ENCODE measurements around the gene FMO2.

FMO2 gene

GRCh38 chr1:171140401-171140800, 44.7 kb upstream of the FMO2 start:
- Histone ChIP-seq H3K27me3 (ENCODE audit: insufficient read depth, poor library complexity, severe bottlenecking) (no peaks in the 10 kb centered on the region), H3K4me3 (replicated peaks; ENCODE audit: insufficient read depth, low read length) (no peak overlapping the region), H3K27ac (replicated peaks) (no peak overlapping the region)
- DNase-seq (ENCODE audit: low read depth in 1 of 2, low spot score in 1 of 2) = no peak
- no peak for TF ChIP-seq GABPA (IDR thresholded peaks at IDR 0.05; ENCODE audit: low read depth)

- no peak overlapping the region for H3K4me3 ChIP-seq (replicated peaks; ENCODE audit: insufficient read depth, low read length)
- H3K27me3 ChIP-seq (ENCODE audit: insufficient read depth, poor library complexity, severe bottlenecking) = no peaks in the 10 kb centered on the region
- TF ChIP-seq POLR2AphosphoS5 (IDR thresholded peaks at IDR 0.05; ENCODE audit: low read depth) = no peak
- TF ChIP-seq REST (IDR thresholded peaks at IDR 0.05; ENCODE audit: insufficient replicate concordance, low read depth) = no peak
- no peak for TF ChIP-seq GABPA (IDR thresholded peaks at IDR 0.05; ENCODE audit: low read depth)
- TF ChIP-seq CTCF (IDR thresholded peaks at IDR 0.05; ENCODE audit: insufficient read depth, low read length) = no peak
- no peak for TF ChIP-seq SPI1 (IDR thresholded peaks at IDR 0.05; ENCODE audit: borderline replicate concordance, low read depth)
- DNase-seq (ENCODE audit: low read depth in 1 of 2, low spot score in 1 of 2) = no peak
- no peak overlapping the region for H3K27ac ChIP-seq (replicated peaks)
Measured at GRCh38 chr1:171140956-171141687, 44.0 kb upstream of the FMO2 start.

- no peak for DNase-seq (ENCODE audit: low read depth in 1 of 2, low spot score in 1 of 2)
- H3K4me3 ChIP-seq (replicated peaks; ENCODE audit: insufficient read depth, low read length) = no peak overlapping the region
Measured at GRCh38 chr1:171141688-171142415, 43.2 kb upstream of the FMO2 start.

More at GRCh38 chr1:171141688-171142415, 43.2 kb upstream of the FMO2 start:
- no peak for TF ChIP-seq POLR2AphosphoS5 (IDR thresholded peaks at IDR 0.05; ENCODE audit: low read depth)
- no peak for TF ChIP-seq REST (IDR thresholded peaks at IDR 0.05; ENCODE audit: insufficient replicate concordance, low read depth)
- TF ChIP-seq GABPA (IDR thresholded peaks at IDR 0.05; ENCODE audit: low read depth) = no peak
- TF ChIP-seq SPI1 (IDR thresholded peaks at IDR 0.05; ENCODE audit: borderline replicate concordance, low read depth) = no peak
- no peak for TF ChIP-seq CTCF (IDR thresholded peaks at IDR 0.05; ENCODE audit: insufficient read depth, low read length)
- no peak overlapping the region for H3K27ac ChIP-seq (replicated peaks)
- no peaks in the 10 kb centered on the region for H3K27me3 ChIP-seq (ENCODE audit: insufficient read depth, poor library complexity, severe bottlenecking)

All from HL-60 (cell line).